SK-N-SH (cell line): ENCODE results near the gene TBCD. TPM values are rescaled to one million over a fixed set of nuclear protein-coding genes. Genes with fewer than 3 reads are reported as not detected.

Experiments
- CTCF ChIA-PET: fragments of 300-600, 350-600 bp; formaldehyde crosslinking; extraction: SDS; loops from one replicate; lab custom pipeline; 2021; lab: Yijun Ruan, JAX
- POLR2A ChIA-PET: fragments of 350-600 bp; sonication (Branson Sonifier 250); formaldehyde crosslinking; extraction: SDS; loops from one replicate; lab custom pipeline; 2020; ENCODE audit warnings: antibody characterized with exemption, inconsistent platforms; lab: Yijun Ruan, JAX
- DNase-seq: peaks from one replicate; pipeline ENCODE4 v3.0.0; 2012
- H2AFZ ChIP-seq: fragments of 200-600 bp; sonication (generic); 2 replicates; pipeline ENCODE4 v1.8.1; 2016; ENCODE audit warnings: antibody characterized with exemption, mild to moderate bottlenecking, low read depth
- H3F3A ChIP-seq: fragments of 200-600 bp; sonication (generic); replicated peaks from 2 replicates; pipeline ENCODE3; 2016; ENCODE audit warnings: antibody characterized with exemption, mild to moderate bottlenecking; ENCODE audit not compliant: insufficient read depth
- H3K27ac ChIP-seq, 2 experiments: fragments of 200-500 bp in 1 of 2; fragments of 200-600 bp in 1 of 2; sonication (Bioruptor generic) in 1 of 2; sonication (generic), shearing (Covaris generic) in 1 of 2; 2 replicates each; pipeline versions ENCODE4 v1.5.1 to v1.6.1; 2014 to 2016; ENCODE audit warnings: low read depth in 2 of 2, inconsistent platforms in 1 of 2, low read length in 1 of 2, mild to moderate bottlenecking in 1 of 2, mixed read lengths in 1 of 2
- H3K27me3 ChIP-seq: fragments of 200-600 bp; sonication (generic), shearing (Covaris generic); 2 replicates; pipeline ENCODE4 v1.6.1; 2016; ENCODE audit warnings: mixed run types; ENCODE audit not compliant: insufficient read depth
- H3K36me3 ChIP-seq, 2 experiments: fragments of 200-500 bp in 1 of 2; fragments of 200-600 bp in 1 of 2; sonication (Bioruptor generic) in 1 of 2; sonication (generic) in 1 of 2; replicated peaks in 1 of 2; 2 replicates each; pipeline versions ENCODE3 to v1.5.1; 2014 to 2016; ENCODE audit warnings: low read length in 1 of 2, mild to moderate bottlenecking in 1 of 2; ENCODE audit not compliant: insufficient read depth in 2 of 2, control insufficient read depth in 1 of 2
- H3K4me1 ChIP-seq, 2 experiments: fragments of 200-500 bp in 1 of 2; fragments of 200-600 bp in 1 of 2; sonication (Bioruptor generic) in 1 of 2; sonication (generic), shearing (Covaris generic) in 1 of 2; 2 replicates each; pipeline versions ENCODE4 v1.5.1 to v1.6.1; 2014 to 2016; ENCODE audit warnings: low read depth in 1 of 2, low read length in 1 of 2, mixed run types in 1 of 2; ENCODE audit not compliant: insufficient read depth in 2 of 2, control insufficient read depth in 1 of 2
- H3K4me2 ChIP-seq: fragments of 200-600 bp; sonication (generic), shearing (Covaris generic); 2 replicates; pipeline ENCODE4 v1.6.1; 2017; ENCODE audit warnings: mixed run types
- H3K4me3 ChIP-seq, 2 experiments: fragments of 200-500 bp in 1 of 2; fragments of 200-600 bp in 1 of 2; sonication (Bioruptor generic) in 1 of 2; sonication (generic), shearing (Covaris generic) in 1 of 2; 2 replicates each; pipeline versions ENCODE4 v1.5.1 to v1.8.1; 2014 to 2016; ENCODE audit warnings: low read depth in 2 of 2, inconsistent platforms in 1 of 2, low read length in 1 of 2, mild to moderate bottlenecking in 1 of 2, mixed read lengths in 1 of 2, moderate library complexity in 1 of 2
- H3K79me2 ChIP-seq: fragments of 200-600 bp; sonication (generic); 2 replicates; pipeline ENCODE4 v1.8.1; 2017; ENCODE audit warnings: mild to moderate bottlenecking; ENCODE audit not compliant: insufficient read depth
- H3K9ac ChIP-seq: fragments of 200-600 bp; sonication (generic); 2 replicates; pipeline ENCODE4 v1.6.1; 2017; ENCODE audit warnings: mixed run types
- H3K9me2 ChIP-seq: fragments of 200-600 bp; sonication (generic); 2 replicates; pipeline ENCODE4 v1.6.1; 2017; ENCODE audit warnings: mixed run types
- H3K9me3 ChIP-seq: fragments of 200-600 bp; sonication (generic); 2 replicates; pipeline ENCODE4 v1.6.1; 2017; ENCODE audit warnings: mixed run types, mild to moderate bottlenecking, moderate library complexity
- H4K20me1 ChIP-seq: fragments of 200-600 bp; sonication (generic); 2 replicates; pipeline ENCODE4 v1.6.1; 2017; ENCODE audit warnings: mild to moderate bottlenecking, mixed run types; ENCODE audit not compliant: insufficient read depth
- EZH2phosphoT487 ChIP-seq: fragments of 200-600 bp; sonication (generic); IDR thresholded peaks from 2 replicates; pipeline ENCODE4 v1.6.1; 2017; ENCODE audit warnings: low read depth, mixed run types, mild to moderate bottlenecking, antibody characterized with exemption, moderate library complexity, borderline replicate concordance
- FOSL2 ChIP-seq: IDR thresholded peaks from 2 replicates; pipeline ENCODE4 v1.4.0; 2012; ENCODE audit warnings: low read depth, mild to moderate bottlenecking, moderate library complexity, borderline replicate concordance
- FOXJ3 ChIP-seq: sonication (generic); formaldehyde crosslinking; IDR thresholded peaks from 2 replicates; pipeline ENCODE4 v1.5.1; 2020; ENCODE audit warnings: mild to moderate bottlenecking, missing genetic modification reagents
- FOXM1 ChIP-seq: IDR thresholded peaks from 2 replicates; pipeline ENCODE4 v1.4.0; 2012; ENCODE audit warnings: low read depth, mild to moderate bottlenecking
- GABPA ChIP-seq: IDR thresholded peaks from 2 replicates; pipeline ENCODE4 v1.4.0; 2012; ENCODE audit warnings: low read depth, mild to moderate bottlenecking
- RXRA ChIP-seq: IDR thresholded peaks from 2 replicates; pipeline ENCODE4 v1.4.0; 2012; ENCODE audit warnings: low read depth, mild to moderate bottlenecking, borderline replicate concordance
- WGBS: methylation state at CpG from one replicate; pipeline ENCODE4 v1.1.6; 2017; ENCODE audit warnings: low lambda C conversion rate; 5-methylcytosine and 5-hydroxymethylcytosine counted together
- polyA plus RNA-seq, 3 experiments: library from polyadenylated mRNA; depleted of rRNA; stranded (reverse); fragments of >200 nt; gene quantifications; 2 replicates each; pipeline ENCODE4 v1.2.3, GENCODE V29; 2012
- TF ChIP-seq, protein P1 (sequence below): IDR thresholded peaks from 2 replicates; pipeline ENCODE4 v1.4.0; 2012; ENCODE audit warnings: low read depth, borderline replicate concordance
- TF ChIP-seq, protein P2 (sequence below): fragments of 200-600 bp; sonication (generic); IDR thresholded peaks from 2 replicates; pipeline ENCODE4 v1.6.1; 2017; ENCODE audit warnings: antibody characterized with exemption, mild to moderate bottlenecking, moderate library complexity
- TF ChIP-seq, protein P3 (sequence below): IDR thresholded peaks from 2 replicates; pipeline ENCODE4; 2012
- TF ChIP-seq, protein P4 (sequence below): fragments of 150-350 bp; IDR thresholded peaks from 2 replicates; pipeline ENCODE4 v1.6.1; 2016; ENCODE audit warnings: mild to moderate bottlenecking, low read depth, low read length

Gene TBCD
- polyA plus RNA-seq, 1 of the 3 experiments (the other 2 are of a cell fraction): 107 TPM

DNA sequence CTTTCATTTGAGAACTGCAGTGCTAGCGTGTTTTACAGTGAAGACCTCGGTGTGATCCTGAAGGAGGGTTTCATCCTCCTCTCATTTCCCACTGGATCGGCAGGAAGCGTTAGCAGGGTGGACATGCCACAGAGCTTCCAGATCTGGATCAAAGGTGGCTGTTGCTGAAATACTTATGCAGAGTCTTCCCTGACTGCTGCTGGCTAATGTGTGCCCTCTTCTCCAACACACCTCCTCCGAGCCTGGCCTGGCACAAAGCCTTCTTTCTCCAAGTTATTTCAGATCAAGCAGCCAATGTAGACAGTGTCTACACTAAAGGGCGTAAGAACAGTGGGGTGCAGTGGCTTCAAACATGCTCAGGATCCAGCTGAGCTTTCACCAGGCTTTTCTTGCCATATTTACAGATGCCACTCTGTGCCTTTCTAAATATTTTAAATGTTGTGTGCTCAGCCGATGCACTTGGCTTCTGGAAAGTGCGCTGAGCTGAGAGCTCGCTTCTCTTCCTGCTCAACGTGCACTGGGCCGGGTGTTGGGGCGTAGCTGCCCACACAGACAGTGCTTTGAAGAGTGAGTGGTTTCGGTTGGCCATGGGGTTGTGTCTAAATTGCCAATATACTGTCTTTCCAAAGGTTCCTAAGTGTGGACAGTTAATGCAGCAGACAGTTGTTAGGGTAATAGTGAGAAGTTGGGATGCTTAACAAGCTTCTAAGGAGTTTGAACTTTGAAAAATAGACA lies 85.9 kb downstream of the TBCD start:
- Histone ChIP-seq H3K4me1 (peaks cover 0 to 9% of the 10 kb centered on the region in 2 experiments; a peak in 1 of 4 replicates), H3F3A (no peaks in the 10 kb centered on the region), H3K27me3 (no peaks in the 10 kb centered on the region), H3K9ac (no peak overlapping the region), H2AFZ (no peak overlapping the region), H3K4me3 (no peak overlapping the region), H3K27ac (no peak overlapping the region), H3K4me2 (no peak overlapping the region), H4K20me1 (no peaks in the 10 kb centered on the region), H3K36me3 (peaks cover 10 to 12% of the 10 kb centered on the region in 2 experiments), H3K79me2 (no peaks in the 10 kb centered on the region), H3K9me3 (no peaks in the 10 kb centered on the region), H3K9me2 (no peaks in the 10 kb centered on the region)
- DNase-seq: no peak
- ChIA-PET POLR2A (no interaction called here), CTCF (interaction anchor here (0.7 to 1.9 kb wide), 8 partner anchors 12 to 735 kb away, joined by 3 to 7 read pairs (median 4); no protein-coding TSS in a partner anchor)
- WGBS: 95% methylated on average over 13 of the region's 13 CpGs
- TF ChIP-seq FOXM1 (no peak), FOSL2 (no peak)

DNA sequence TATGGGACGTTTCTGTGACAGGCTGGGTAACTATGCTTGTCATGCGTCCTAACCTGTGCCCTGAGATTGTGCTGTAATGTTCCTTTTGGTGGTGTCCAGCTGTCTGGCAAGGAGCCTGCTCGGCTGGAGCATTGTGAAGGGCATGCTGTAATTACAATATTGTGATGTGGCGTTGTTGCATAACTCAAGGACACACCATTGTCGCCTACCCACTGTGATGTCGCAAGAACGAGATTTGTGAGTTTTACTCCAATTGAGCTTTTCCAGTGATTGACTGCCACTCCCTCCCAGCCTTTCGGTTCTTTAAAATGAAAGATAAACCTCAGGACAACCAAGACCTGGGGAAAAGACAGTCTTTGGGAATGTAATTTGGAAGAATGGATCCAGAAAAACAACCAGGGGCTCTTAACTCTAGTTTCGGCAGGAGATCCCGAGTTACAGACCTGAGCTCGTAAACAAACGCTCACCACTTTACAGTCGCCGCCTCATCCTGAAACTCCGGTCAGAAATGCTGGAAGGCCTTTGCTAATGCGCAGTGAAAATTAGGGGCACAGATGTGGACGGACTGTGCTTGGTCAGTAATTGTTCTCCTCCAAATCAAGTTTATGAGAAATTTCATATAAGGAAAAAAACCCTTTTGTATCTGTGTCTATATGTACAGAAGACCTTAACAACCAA lies 86.7 kb downstream of the TBCD start:
- POLR2A ChIA-PET: interaction anchor here (0.6 kb wide), 1 partner anchor 14 kb away, joined by 3 read pairs; no protein-coding TSS in a partner anchor
- DNase-seq: no peak
- no peak overlapping the region for H3K9ac ChIP-seq
- H3K4me3 ChIP-seq: no peak overlapping the region
- H4K20me1 ChIP-seq: no peaks in the 10 kb centered on the region
- H3K9me3 ChIP-seq: no peaks in the 10 kb centered on the region
- no peaks in the 10 kb centered on the region for H3K9me2 ChIP-seq
- H3K4me2 ChIP-seq: no peak overlapping the region
- H2AFZ ChIP-seq: no peak overlapping the region
- H3K27ac ChIP-seq: no peak overlapping the region
- peaks cover 9 to 12% of the 10 kb centered on the region in 2 experiments for H3K36me3 ChIP-seq
- H3K79me2 ChIP-seq: no peaks in the 10 kb centered on the region
- TF ChIP-seq EZH2phosphoT487 (no peak), GABPA (no peak), FOXJ3 (CRISPR knock-in tag) (no peak), RXRA (no peak)
- TF ChIP-seq, protein P1, sequence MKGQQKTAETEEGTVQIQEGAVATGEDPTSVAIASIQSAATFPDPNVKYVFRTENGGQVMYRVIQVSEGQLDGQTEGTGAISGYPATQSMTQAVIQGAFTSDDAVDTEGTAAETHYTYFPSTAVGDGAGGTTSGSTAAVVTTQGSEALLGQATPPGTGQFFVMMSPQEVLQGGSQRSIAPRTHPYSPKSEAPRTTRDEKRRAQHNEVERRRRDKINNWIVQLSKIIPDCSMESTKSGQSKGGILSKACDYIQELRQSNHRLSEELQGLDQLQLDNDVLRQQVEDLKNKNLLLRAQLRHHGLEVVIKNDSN: no peak
- TF ChIP-seq, protein P2, sequence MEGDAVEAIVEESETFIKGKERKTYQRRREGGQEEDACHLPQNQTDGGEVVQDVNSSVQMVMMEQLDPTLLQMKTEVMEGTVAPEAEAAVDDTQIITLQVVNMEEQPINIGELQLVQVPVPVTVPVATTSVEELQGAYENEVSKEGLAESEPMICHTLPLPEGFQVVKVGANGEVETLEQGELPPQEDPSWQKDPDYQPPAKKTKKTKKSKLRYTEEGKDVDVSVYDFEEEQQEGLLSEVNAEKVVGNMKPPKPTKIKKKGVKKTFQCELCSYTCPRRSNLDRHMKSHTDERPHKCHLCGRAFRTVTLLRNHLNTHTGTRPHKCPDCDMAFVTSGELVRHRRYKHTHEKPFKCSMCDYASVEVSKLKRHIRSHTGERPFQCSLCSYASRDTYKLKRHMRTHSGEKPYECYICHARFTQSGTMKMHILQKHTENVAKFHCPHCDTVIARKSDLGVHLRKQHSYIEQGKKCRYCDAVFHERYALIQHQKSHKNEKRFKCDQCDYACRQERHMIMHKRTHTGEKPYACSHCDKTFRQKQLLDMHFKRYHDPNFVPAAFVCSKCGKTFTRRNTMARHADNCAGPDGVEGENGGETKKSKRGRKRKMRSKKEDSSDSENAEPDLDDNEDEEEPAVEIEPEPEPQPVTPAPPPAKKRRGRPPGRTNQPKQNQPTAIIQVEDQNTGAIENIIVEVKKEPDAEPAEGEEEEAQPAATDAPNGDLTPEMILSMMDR: no peak
- TF ChIP-seq, protein P3, sequence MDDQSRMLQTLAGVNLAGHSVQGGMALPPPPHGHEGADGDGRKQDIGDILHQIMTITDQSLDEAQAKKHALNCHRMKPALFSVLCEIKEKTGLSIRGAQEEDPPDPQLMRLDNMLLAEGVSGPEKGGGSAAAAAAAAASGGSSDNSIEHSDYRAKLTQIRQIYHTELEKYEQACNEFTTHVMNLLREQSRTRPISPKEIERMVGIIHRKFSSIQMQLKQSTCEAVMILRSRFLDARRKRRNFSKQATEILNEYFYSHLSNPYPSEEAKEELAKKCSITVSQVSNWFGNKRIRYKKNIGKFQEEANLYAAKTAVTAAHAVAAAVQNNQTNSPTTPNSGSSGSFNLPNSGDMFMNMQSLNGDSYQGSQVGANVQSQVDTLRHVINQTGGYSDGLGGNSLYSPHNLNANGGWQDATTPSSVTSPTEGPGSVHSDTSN: no peak
- TF ChIP-seq, protein P4, sequence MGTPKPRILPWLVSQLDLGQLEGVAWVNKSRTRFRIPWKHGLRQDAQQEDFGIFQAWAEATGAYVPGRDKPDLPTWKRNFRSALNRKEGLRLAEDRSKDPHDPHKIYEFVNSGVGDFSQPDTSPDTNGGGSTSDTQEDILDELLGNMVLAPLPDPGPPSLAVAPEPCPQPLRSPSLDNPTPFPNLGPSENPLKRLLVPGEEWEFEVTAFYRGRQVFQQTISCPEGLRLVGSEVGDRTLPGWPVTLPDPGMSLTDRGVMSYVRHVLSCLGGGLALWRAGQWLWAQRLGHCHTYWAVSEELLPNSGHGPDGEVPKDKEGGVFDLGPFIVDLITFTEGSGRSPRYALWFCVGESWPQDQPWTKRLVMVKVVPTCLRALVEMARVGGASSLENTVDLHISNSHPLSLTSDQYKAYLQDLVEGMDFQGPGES: no peak
- TF ChIP-seq, all 33 proteins: peak for 0
- peaks cover 0 to 9% of the 10 kb centered on the region in 2 experiments; a peak in 1 of 4 replicates for H3K4me1 ChIP-seq
- CTCF ChIA-PET: interaction anchor here (0.7 to 1.9 kb wide), 8 partner anchors 13 to 736 kb away, joined by 3 to 7 read pairs (median 4); no protein-coding TSS in a partner anchor
- no peaks in the 10 kb centered on the region for H3K27me3 ChIP-seq
- WGBS: 95% methylated on average over 17 of the region's 17 CpGs
- H3F3A ChIP-seq: no peaks in the 10 kb centered on the region
